T-helper 9 cell (primary cell): ENCODE measurements around the gene LIPT2.
A peak's percentile ranks its signal among the peaks of the same experiment; 100 is the strongest.

Experiments used
- DNase-seq: peaks from one replicate; pipeline ENCODE4 v3.0.0-alpha.2; 2020

The LIPT2 gene

DNA sequence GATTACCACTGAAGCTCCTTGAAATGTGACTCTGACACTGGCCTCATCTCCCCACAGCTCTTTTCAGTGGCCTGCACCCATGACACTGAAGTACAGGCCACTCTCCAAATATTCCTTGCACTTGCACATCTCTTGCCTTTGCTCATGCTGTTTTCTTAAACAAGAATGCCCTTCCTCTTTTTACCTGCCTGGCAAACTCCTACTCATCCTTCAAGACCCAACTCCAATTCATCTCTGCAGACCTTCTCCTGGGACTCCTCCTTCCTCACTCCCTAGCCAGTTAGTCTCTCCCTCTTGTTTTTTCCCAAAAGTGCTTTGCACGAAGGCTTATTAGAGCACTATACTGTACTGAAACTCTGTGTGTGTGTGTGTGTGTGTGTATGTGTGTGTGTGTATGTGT, 28.8 kb downstream of the LIPT2 start:
- no peak for DNase-seq

- no peak for DNase-seq
Measured at GRCh38 chr11:74463216-74463615, 30.3 kb downstream of the LIPT2 start.

GRCh38 chr11:74462631-74463030, 30.9 kb downstream of the LIPT2 start:
- no peak for DNase-seq

- DNase-seq, result no peak
Measured at GRCh38 chr11:74462009-74462408, 31.5 kb downstream of the LIPT2 start.

DNA sequence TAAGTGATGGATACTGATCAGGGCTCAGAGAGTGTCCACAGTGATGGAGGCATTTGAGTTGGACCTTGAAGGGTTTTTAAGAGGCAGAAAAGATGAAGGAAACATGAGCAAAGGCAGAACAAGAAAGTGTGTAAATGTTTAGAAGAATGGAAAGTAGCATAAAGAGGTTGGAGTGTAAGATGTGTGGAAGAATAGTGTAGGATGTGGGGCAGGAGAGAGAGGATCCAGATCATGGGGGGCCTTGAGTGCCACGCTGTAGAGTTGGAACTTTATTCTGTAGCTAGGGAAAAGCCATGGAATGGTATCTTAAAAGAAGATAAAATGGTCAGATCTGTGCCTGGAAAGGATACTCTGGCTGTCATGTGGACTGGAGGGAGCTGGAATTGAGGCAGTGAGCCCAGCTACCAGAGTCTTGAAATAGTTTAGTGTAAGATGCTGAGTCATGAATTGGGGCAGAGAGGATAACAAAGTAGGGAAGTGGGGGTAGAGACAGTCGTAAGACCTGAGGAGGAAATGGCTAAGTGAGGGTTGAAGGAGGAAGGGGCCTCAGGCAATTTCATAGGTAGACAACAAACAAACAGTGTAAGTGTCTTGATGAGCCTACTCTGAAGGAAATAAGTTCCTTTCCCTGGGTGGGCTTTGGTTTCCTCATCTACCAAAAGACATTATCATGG, 32.9 kb downstream of the LIPT2 start:
- DNase-seq, result no peak

- no peak for DNase-seq
Measured at GRCh38 chr11:74460065-74460464, 33.5 kb downstream of the LIPT2 start.

GRCh38 chr11:74459584-74459983, 33.9 kb downstream of the LIPT2 start:
- no peak for DNase-seq

- DNase-seq, result no peak
Measured at GRCh38 chr11:74457356-74457755, 36.2 kb downstream of the LIPT2 start.

GRCh38 chr11:74453373-74453975, 40.0 kb downstream of the LIPT2 start:
- peak; percentile 28 for DNase-seq

- no peak for DNase-seq
Measured at GRCh38 chr11:74452366-74452765, 41.2 kb downstream of the LIPT2 start.

- no peak for DNase-seq
Measured at GRCh38 chr11:74450318-74450717, 43.2 kb downstream of the LIPT2 start.

- no peak for DNase-seq
Measured at GRCh38 chr11:74449369-74449931, 44.1 kb downstream of the LIPT2 start.

GRCh38 chr11:74447720-74448119, 45.8 kb downstream of the LIPT2 start:
- no peak for DNase-seq

DNA sequence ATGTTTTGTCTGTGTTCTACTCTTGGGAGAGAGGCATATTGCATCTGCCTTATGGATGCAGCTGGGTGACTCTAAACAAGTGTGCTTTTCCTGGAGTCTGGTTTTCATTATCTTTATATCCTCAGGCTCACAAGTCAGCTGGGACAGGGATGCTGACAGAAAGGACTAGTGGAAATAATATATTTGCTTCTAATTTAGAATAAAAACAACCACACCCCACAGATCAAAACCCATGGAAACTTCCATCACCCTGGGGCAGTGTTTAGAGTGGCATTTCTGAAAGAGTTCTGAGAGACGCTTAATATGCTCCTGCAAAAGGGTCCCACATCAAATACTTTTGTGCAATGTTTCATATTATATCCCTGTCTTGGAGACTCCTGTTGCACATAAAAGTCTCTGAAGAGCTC, 47.0 kb downstream of the LIPT2 start:
- DNase-seq, result no peak

GRCh38 chr11:74444173-74444826, 49.2 kb downstream of the LIPT2 start:
- no peak for DNase-seq

GRCh38 chr11:74443071-74443864, 50.3 kb downstream of the LIPT2 start:
- DNase-seq, result no peak

DNA sequence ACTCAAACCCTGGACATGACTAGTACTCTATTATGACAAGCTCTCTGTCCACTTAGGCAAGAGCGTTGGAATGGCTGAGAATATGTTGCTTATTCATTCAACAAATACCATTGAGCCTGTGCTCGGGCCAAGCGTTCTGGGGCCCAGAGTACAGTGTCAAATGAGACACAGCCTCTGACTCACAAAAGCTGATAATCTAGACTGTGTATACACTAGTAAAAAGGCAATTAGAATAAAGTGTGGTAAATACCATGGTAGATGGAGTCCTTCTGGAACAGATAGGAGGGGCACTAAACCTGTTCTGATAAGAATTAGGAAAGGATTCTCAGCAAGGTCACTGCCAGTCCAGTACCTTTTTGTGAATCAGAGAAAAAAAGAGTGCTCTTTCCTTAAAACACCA, 50.9 kb downstream of the LIPT2 start:
- DNase-seq, result no peak
